GM21786 (cell line): Measurements from ENCODE around the gene NPTN.
"Not testable (repeated sequence)": the region's sequence is repeated elsewhere in the genome, so short reads cannot be mapped to it uniquely, and the experiment has no call there.

ENCODE experiments used
- ATAC-seq: cut with Tn5 transposase; IDR thresholded peaks from one replicate; pipeline ENCODE4 v1.9.1; 2021; ENCODE audit not compliant: unreplicated experiment

NPTN gene

GRCh38 chr15:73633111-73633990 is at the start of gene NPTN:
NPTN (minus strand) TSS chr15:73633389; CDS start chr15:73633215, 174 bp downstream.
- peak; percentile 78 for ATAC-seq

- no peak for ATAC-seq
Measured at GRCh38 chr15:73682600-73683090, 49.5 kb upstream of the NPTN start.

DNA sequence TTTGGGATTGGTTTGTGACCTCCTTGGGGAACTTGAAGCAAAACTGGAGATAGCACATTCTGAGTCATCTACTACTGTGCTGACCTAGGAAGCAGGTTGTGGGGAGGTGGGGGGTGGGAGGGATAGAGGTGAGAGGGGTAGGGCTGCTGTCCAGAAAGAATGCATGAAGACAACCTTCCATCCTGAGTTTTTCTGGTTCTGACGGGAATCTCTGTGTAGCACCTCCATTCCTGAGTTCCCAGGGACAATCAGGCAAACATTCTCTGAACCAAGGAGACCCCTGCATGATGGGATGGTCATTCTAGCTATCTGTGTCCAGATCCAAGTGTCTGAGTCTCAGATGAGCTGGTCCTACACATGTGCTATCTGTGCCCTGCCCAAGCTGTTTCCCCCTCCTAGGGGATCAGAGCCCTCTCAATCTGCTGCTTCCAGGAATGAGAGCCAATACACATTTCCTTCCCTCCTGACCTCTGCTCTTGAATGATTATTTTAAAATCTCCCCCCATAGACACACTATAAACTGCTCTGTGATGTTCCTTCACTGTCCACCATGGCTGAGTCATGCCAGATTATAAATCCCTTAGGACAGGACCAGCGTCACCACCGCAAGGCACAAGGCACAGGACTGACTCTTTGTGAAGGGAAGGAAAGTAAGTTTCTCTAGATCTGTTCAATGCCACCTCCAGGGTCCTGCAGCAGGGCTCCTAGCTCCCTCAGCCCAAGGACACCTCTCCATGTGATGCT is 48.8 kb upstream of the NPTN start:
- no peak for ATAC-seq

DNA sequence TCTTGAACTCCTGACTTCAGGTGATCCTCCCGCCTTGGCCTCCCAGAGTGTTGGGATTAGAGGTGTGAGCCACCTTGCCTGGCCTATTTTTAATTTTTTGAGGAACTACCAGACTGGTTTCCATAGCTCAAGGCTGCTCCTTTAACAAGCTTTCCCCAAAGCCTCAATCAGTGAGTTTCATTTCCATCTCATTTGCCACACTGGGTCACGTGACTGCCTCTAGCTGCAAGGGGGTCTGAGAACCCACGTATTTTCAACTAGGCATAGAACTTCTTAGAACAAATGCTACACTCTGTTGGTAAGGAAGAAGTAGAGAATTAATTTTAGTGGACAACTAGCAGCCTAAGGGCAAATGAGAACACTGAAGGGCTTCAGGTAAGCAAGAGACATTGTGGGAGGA is 47.9 kb upstream of the NPTN start:
- ATAC-seq = no peak

- no peak for ATAC-seq
Measured at GRCh38 chr15:73680549-73680948, 47.4 kb upstream of the NPTN start.

- ATAC-seq = no peak
Measured at GRCh38 chr15:73679964-73680363, 46.8 kb upstream of the NPTN start.

- ATAC-seq = no peak
Measured at GRCh38 chr15:73679180-73679579, 46.0 kb upstream of the NPTN start.

GRCh38 chr15:73678498-73678897 is 45.3 kb upstream of the NPTN start:
- no peak for ATAC-seq

GRCh38 chr15:73677733-73678132 is 44.5 kb upstream of the NPTN start:
- no peak for ATAC-seq

GRCh38 chr15:73677146-73677607 is 44.0 kb upstream of the NPTN start:
- ATAC-seq = no peak

GRCh38 chr15:73674587-73674986 is 41.4 kb upstream of the NPTN start:
- no peak for ATAC-seq

DNA sequence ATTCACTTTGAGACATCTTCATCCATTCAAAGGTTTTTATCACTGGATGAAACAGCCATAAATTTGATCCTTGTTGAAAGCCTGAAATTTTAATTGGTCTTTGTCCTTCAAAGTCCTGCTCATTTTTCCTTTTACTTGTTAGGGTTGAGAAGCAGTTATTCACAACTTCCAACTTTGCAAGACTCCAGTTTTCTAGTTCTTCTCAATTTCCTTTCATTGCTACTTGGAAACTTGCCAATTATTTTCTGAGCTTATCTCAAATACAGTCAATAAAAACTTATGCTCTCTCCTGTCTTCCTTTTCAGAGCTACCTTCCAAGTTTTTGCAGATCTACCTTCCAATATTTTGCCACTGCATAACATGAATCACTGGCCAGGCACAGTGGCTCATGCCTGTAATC is 27.3 kb upstream of the NPTN start:
- ATAC-seq = no peak

- ATAC-seq = no peak
Measured at GRCh38 chr15:73658645-73659044, 25.5 kb upstream of the NPTN start.

DNA sequence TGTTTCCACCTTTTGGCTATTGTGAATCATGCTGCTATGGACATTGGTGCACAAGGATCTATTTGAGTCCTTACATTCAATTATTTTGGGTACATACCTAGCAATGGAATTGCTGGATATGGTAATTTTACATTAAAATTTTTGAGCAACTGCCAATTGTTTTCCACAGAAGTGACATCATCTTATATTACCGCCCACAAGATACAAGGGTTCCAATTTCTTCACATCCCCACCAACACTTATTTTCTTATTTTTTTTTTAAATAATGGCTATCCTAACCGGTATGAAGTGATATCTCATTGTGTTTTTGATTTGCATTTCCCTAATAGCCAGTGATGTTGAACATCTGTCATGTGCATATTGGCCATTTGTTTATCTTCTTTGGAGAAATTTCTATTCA is 22.5 kb upstream of the NPTN start:
- ATAC-seq = no peak

DNA sequence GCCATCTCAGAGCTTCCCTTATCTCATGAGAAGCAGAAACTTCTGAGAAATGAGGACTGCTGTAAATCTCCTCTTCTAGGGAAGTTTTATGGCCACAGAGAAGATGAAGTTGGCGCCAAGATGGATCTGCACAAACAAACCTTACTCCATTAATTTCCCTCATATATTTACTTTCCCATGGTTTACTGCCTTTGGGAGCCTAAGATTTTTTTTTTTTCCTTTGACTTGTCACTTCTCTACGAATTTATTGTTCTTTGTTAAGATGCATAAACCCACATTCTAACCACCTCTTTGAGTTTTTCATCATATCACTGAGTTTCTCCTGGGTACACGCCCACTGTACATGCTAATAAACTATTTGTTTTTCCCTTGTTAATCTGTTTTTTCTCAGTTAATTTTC is 21.5 kb upstream of the NPTN start:
- no peak for ATAC-seq

GRCh38 chr15:73650416-73651126 is 17.4 kb upstream of the NPTN start:
- no peak for ATAC-seq

- no peak for ATAC-seq
Measured at GRCh38 chr15:73648014-73648295, 14.8 kb upstream of the NPTN start.

DNA sequence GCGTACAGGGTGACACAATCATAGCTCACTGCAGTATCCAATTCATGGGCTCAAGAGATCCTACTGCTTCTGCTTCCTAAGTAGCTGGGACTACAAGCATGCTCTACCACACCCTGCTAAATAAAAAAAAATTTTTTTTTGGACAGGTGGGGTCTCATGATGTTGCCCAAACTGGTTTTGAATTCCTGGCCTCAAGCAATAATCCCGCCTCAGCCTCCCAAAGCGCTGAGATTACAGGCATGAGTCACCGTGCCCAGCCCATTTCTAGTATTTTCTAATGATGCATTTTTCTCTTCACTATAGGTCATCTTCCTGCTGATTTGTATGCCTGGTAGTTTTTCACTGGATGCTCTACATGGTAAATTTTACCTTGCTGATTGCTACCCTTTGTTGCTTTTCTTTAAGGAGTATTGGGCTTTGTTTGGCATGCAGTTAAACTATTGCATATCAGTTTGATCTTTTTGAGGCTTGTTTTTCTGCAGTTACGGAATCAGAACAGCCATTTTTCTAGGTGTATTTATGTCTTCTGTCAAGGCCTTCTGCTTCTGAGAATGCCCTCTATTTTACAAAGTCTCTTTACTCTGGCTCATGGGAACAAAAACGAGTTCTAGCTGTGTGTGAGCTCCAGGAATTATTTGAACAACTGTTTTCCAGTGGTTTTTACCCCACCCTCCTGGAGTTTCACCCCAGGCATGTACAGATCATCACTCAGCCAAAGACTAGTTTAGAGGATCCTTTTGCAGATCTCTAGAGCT is 14.2 kb upstream of the NPTN start:
- no peak for ATAC-seq

- not testable (repeated sequence) for ATAC-seq
Measured at GRCh38 chr15:73639464-73639863, 6.3 kb upstream of the NPTN start.

DNA sequence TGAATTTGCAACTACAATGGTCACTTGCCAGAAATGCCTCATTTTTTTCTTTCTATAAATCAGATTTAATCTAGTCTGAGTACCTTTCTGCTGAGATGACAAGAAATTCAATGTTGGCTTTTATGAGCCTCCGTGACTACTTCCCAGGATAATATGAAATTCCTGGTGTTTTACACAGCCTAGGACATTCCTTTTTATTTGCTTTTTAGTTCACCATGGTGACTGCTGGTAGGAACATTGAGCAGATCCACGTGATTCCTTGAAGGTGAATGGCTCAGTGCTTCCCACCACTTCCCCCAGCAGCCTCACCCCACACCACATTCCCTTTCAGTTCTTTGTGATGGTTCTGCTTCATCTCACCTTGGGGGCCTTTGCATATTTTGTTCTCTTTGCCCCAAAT is 4.3 kb upstream of the NPTN start:
- ATAC-seq = no peak

DNA sequence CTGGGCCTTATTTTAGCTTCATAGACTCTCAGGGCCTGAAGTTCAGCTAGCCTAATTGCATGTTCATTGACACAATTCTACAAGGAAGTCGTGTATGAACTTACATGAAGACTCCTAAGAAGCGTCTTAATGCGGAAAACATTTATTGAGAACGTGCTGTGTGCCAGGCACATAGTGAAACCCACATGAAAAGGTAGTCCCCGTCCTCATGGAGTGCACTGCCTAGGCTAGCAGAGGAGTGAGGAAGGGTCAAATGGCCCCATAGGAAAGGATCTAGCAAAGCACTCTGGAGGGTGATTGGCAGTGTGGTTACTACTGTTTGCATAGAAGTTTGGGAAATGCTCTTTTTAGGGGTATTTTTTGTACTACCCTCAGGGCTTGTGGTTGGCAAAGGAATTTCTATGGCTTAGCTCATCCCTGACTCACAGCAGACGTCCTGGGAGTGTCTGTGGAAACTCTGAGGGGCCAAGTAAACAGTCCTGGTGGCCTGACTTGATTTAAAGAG is 854 bp upstream of the NPTN start:
- ATAC-seq = no peak
